ENCODE data around the gene PHAF1.
"Not testable (repeated sequence)": the region's sequence is repeated elsewhere in the genome, so short reads cannot be mapped to it uniquely, and the experiment has no call there.

Gene PHAF1

DNA sequence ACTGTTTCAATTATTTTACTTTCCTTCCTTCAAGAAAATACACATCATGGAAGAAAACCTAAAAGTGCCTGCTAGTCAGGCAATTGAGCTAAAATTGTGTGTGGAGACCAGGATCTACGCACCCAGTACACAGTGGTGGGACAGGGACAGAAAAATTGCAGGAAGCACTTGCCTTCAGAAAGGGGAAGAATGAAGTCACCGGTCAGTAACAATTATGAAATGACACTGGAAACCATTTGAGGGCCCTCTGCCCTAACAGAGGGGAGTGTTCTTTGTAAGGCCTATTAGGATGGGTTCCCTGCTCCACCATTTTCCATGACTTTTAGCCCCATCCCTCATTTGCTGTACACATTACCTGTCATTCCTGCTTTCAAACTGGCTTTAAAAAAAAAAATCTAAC is 4.5 kb upstream of the PHAF1 start:
- DNase-seq: no peak

DNA sequence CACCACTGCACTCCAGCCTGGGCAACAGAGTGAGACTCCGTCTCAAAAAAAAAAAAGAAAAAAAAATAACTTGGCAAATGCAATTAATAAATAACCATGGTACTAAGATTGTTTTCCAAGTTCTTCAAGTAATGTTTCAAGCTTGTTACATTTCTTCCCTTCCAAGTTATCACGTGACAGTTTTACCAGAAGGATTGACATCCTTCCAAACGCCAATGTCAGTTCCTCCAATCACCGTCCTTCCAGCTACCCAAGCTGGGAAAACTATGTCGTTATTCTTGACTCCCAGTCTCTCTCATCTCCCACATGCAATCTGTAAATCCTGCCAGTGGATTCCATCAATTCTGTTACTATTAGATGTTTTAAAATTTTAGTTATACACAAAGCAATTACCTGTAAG is 3.9 kb upstream of the PHAF1 start:
- DNase-seq: no peak

DNA sequence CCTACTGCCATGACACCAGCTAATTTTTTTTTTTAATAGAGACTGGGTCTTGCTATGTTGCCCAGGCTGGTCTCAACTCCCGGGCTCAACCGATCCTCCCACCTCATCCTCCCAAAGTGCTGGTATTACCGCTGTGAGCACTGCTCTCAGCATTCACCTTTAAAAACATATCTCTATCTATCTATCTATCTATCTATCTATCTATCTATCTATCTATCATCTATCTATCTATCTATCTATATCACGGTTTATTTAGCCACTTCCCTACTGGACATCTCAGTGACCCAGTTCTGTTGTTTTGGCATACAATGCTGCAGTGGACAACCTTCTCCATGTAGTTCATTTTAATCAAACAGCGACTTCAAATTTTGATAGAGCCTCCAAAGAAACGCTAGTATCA is 1.3 kb upstream of the PHAF1 start:
- no peak for DNase-seq

DNA sequence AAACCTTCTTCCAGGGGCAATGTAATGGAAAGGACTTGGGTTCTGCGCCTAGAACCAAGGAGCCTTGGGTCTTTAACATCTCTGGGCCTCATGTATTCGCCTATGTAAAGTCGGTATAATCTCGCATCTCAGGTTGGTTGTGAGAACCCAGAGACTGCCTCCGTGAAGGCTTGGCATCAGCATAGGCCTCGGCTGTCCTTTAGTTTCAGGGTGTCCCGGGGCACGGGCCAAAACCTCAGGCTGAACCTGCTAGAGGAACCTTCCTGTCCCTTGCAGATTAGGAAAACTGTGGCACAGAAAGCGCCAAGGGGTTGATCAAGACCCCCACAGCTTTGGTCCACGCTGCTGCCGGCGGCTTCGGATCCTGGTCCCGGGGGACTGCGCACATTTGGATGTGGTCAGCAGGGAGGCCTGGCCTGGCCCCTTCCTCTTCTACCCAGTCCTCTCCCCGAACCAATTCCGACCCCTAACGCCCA is 772 bp upstream of the PHAF1 start:
- no peak for DNase-seq

DNA sequence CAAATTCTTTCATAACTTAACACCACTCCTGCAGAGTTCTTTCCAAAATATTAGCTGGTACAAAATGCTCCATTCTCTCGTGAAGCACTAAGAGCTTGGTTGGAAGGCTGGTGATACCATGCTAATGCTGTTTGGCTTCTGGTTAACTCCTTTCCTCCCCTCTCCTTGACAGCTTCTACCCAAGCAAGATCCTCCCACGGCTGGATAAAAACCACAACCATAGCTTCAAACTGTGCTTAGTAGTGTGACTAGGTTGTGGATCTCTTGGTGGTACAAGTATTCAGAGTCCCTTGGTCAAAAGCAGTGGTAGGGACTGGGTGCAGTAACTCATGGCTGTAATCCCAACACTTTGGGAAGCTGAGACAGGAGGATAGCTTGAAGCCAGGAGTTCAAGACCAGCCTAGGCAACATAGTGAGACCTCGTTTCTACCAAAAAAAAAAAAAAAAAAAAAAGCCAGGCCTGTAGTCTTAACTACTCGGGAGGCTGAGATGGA is 2.3 kb downstream of the PHAF1 start:
- DNase-seq: no peak

DNA sequence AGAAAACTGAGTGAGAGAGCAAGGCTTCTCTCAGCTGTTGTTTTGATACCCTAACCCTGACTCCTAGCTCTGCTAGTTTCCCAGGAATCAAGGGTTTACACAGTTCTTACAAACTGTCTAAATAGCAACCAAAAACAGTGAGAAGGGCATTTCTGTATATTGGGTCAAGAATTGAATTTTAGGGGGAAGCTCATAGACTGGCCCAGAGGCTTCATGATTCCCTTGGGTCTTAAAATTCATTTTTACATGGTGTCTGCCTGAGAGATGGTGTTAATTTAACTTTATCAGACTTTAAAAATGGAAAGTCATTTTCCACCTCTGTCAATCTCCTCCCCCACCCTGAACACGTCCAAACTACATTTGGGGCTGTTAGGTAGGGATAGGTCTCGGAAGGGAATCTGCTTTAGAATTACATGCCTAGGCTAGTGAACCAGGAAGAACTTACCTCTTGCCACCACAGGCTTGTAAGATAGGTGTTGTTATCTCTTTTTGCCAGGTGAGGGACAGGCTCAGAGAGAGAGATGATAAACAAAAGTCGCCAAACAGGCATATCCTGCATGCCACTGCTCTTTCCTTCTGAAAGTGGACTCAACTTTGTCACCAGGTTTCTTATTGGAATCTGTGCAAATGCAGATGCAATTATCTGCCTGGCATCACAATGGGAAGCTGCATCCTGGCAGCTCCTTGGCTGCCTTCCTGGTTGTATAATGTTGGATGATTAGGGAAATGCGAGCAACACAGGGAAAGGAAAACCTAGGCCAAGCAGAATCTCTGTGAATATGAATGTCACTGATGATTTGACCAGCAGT is 3.1 kb downstream of the PHAF1 start:
- DNase-seq: no peak

DNA sequence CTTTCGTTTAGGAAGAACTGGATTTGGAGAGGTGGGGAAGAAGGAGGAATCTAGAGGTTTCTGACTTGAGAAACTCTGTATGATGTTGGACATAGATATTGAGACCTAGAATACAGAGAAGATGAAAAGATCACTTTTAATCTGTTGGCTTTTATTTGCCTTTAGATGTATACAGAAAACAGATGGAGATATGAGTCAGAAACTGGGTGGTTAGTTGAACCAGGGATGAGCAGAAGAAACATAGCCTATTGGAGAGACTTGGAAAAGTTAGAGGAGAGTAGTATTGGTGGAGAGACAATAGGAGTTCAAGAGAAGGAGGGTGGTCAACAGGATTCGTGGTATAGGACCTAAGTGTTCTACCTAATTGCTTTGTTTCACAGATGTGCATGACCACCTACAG is 5.1 kb downstream of the PHAF1 start:
- no peak for DNase-seq

DNA sequence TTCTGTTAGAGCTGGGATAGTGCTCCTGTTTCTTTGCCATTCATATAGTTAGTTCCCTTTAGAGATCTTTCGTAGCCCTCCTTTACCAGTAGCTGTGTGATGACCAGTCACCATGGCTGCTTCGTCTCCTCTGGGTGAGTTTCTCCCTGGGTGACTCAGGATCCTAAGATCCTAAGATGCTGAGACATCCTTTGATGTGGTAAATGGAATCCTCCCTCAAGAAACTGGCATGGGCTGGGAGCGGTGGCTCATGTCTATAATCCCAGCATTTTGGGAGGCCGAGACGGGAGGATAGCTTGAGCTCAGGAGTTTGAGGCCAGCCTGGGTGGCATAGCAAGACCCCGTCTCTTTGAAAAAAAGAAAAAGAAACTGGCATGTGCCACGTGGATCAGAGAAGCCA is 5.9 kb downstream of the PHAF1 start:
- DNase-seq: no peak

DNA sequence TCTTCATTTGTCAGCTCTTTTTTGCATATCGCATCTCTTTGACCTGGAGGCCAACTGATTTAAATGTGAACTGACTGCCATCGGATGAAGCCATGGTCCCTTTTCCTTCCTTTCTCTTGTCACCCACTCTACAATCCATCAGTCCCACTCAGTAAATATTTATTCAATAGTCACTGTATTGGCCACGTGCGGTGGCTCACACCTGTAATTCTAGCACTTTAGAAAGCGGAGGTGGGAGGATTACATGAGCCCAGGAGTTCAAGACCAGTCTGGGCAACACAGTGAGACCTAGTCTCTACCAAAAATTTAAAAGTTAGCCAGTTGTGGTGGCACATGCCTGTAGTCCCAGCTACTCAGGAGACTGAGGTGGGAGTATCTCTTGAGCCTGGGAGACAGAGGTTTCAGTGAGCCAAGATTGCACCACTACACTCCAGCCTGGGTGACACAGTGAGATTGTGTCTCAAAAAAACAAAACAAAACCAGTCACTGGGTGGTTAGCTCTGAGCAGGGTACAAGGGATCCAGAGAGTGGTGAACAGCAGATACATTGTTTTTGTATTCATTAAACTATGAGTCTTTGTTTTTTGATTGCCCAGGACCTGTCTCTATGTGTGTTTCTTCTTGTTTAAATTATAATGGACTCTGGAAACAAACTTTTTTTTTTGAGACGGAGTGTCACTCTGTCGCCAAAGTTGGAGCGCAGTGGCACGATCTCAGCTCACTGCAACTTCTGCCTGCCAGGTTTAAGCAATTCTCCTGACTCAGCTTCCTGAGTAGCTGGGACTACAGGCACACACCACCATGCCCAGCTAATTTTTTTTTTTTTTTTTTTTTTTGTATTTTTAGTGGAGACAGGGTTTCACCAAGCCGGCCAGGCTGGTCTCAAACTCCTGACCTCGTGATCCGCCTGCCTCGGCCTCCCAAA is 6.9 kb downstream of the PHAF1 start:
- no peak for DNase-seq

DNA sequence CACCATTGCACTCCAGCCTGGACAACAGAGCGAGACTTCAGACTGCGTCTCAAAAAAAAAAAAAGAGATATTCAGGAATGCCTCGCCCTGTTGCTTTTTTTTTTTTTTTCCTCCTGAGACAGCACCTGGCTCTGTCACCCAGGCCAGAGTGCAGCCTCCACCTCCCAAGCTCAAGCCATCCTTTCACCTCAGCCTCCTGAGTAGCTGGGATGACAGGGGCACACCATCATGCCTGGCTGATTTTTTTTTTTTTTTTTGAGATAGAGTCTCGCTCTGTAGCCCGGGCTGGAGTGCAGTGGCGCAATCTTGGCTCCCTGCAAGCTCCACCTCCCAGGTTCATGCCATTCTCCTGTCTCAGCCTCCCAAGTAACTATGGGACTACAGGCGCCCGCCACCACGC is 8.0 kb downstream of the PHAF1 start:
- DNase-seq: no peak

DNA sequence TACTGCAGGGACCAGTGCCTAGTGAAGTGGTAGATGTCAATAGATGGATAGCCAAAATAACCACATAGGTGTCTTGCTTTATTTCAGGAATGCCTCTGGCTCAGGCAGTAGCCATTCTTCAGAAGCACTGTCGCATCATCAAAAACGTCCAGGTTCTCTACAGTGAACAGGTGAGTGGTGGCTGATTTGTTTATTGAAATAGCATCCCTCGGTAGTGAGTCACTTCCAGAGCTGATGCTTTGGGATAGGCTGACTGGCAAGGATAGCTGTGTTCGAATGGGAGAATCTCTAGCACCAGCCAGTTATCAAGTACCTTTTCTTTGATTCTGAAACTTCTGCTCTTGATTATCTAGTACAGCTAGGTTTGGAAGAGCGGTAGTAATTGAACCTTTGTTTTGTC is 10.3 kb downstream of the PHAF1 start:
- DNase-seq: no peak

DNA sequence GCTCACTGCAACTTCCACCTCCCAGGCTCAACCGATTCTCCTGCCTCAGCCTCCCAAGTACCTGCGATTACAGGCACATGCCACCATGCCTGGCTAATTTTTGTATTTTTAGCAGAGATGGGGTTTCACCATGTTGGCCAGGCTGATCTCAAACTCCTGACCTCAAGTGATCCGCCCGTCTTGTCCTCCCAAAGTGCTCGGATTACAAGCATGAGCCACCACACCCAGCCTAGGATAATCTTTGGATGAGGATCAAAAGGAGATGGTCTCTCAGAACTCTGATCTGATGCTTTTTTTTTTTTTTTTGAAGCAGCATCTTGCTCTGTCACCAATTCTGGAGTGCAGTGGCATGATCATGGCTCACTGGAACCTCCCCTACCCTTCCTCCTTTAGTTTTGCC is 13.1 kb downstream of the PHAF1 start:
- DNase-seq: not testable (repeated sequence)

DNA sequence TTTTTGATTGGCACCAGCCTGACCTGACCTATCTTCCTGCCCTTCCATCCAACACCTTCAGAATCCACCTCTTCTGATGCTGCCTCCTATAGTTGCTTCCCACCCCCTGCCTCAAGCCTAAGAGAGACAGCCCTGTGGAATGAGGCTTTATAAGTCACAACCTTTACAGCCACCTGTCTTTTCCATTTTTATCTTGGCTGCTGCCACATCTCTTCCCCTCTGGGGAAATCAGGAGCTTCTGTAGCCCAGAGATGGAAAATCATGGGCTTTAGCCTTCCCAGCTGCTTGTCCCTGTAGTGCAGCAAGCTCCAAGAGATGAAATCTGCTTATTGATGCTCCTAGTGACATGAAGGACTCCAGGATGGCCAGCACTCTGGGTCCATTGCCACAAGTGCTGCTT is 18.7 kb downstream of the PHAF1 start:
- DNase-seq: no peak

DNA sequence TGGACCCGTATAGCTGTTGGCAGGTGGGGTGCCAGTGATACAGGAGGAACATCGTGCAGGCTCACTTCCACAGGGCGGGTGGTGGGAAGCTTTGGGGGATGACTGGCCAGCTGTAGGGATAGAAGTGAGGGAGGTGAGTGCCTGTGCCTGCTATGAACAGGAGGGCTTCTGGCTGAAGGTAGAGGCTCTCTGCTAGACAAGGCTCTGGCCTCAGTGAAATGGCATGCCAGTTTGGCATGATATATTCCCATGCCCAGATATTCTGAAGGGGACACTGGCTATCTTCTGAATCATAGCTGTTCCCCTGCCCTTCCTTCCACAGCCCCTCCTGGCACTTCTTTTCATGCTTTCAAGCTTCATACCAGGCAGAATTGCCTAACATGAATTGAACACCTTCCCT is 19.1 kb downstream of the PHAF1 start:
- DNase-seq: no peak

DNA sequence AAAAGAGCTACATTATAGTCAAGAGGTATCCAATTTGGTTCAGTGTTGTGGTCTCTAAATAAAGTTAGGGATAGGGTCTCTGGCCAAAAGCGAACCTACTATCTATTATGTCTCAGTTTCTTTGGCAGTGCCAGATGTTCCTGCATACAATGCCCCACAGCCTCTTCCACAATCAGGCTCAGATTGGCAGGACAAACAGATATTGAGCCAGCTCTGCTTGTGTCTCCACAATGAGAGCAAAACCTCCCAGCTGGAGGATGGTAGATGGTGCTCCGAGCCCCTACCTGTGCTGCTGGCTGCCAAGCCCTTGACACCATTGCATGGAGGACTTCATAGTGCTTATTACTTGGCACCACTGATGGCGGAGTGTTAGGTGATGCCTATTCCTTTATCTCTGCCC is 19.7 kb downstream of the PHAF1 start:
- no peak for DNase-seq

DNA sequence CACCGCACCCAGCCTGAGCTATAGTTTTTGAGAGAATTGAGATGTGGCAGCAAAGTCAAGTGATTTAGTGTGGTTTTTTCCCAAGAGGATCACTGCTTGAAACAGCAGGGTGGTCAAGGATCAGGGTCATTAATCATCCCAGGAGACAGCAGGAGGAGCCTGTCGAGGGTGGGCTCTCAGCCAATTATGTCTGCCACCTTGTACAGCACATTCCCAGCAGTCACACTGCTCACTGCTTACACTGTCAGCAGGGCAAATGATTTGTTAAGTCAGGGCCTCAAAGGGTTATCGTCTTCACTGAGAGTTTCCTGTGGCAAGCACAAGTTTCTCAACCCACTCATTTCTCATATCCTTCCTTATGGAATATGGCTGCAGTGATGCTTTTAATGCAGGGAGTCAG is 27.9 kb downstream of the PHAF1 start:
- DNase-seq: no peak

DNA sequence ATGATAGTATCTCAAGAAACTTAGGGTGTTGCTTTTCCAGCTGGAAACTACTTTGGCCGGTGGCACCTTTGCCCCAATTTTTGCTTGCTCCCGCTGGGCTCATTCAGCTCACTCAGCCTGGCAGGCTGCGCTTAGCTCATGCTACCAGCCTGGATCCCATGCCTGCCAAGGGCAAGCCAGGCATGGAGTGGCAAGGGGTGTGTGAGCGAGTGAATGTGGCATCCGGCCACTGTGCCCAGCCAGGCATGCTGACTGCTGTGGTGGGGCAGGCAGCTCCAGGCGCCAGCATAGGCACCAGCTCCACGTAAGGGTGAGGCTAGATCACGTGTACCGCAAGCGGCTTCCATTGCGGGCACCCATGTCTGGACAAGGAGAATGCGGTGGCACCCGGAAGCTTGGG is 31.6 kb downstream of the PHAF1 start:
- no peak for DNase-seq

DNA sequence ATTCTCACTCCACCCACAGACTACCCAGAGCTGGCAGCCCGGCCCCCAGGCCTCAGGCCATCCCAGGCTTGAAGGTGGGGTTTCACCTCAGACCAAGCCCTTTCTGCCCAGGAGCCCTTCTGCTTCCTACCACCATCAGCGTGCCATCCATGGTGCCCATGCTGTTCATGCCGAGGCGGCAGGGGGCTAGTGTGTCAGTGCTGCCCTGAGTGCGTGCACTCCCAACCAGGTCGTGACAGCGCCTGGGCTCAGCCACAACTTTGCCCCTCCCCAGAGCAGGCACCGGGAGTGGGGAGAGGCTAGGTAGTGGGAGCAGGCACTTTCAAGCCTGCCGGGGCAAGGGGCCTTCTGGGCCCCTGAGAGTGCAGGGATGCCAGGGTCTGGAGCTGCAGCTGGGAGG is 32.6 kb downstream of the PHAF1 start:
- no peak for DNase-seq

DNA sequence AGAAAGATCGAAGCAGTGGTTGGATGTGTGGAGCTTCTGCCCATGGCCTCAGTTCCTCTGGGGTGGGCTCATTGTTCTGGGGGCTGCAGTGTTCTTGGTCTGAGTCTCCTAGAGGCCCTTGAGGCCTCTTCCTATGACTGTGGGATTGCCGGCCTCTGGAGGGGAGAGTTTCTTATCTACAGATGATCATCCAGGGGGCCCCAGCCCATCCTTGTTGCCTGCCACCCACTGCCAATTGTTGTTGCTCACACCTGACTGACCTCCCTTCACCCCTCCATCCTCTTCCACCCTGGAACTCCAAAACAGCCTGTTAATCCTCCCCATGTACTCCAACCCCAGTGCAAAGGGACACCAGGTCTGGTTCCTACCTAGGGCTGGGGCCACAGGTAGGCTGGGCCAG is 35.2 kb downstream of the PHAF1 start:
- no peak for DNase-seq

DNA sequence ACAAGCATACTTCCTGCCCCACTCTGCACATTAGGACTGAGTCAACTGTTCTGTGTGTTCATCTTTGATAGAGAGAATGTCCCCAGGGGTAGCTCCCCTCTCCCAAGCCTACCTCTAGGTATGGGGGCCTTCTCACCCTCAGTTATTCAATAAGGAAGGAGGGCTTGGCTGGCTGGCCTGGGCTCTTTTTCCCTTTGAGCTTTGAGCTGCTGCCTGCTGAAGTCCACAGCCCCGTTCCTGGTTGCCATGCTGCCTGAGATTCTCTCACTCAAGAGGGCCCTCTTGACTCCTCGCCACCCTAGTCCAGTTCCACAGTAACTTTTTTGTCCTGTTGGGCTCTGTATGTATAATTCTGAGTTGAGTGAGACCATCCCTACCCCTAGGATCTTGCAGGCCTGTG is 36.0 kb downstream of the PHAF1 start:
- no peak for DNase-seq

DNA sequence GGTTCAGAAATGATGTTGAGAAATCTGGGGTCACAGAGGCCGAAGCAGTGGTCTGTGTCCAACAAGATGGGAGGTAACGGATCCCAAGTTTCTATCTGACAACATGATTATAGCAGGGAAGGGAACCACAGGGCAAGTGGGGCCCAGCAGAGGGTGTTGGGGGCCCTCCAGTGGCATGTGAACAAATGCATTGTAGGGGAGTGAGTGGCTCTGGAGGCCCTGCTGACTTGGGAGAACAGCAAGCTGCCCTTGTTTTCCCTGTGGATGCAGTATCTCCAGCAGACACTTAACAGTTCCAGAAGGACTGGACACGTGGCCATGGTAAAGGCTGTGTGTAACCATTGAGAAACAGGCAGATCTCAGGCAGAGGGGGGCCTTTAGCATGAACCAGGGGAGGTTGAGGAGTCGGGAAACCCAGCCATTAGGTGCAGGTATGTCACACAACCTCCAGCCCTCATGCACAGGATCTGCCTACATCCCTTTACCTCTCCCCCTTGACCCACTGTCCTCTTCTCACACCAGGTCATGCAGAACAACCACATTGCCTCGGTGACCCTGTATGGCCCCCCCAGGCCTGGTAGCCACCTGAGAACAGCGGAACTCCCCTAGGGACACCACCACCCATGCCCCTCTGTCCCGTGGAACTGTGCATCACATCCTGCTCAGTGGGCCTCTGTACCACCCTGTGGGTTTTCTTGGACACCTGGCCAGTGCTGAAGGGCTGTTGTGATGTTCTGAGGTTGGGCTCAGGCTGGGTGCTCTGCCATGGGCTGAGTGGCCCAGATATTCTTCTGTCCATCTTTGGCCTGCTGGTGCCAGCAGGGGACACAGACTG is 37.0 kb downstream of the PHAF1 start:
- no peak for DNase-seq

DNA sequence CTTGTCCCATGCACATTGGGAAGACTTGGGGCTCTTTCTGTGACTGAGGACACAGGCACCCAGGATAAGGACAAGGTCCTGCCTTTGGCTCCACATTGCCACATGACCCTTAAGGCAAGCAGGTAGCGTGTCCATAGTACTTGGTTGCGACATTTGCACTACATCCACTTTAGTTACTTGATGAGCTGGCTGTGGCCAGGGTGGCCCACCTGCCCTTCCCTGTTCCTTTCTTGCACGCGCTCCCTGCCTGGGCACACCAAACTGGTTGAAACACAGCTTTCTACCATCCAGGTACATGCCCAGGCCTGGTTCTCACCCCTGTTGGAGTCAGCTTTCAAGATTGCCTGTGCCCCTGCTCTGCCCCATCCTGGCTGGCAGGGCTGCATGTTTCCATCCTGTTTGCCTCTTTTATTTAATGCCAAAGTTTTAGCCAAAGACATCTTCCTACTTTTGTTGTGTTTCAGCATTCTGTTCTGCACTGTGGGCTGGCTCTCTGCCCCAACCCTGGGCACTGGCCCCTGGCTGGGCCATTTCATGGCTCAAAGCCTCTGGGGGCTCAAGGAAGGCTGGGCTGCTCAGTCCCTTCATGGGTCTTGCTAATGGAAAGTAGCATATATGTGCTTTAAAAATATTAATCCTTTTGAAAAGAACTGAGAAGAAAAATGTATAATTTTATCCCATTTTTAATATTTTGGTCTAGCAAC is 37.8 kb downstream of the PHAF1 start:
- DNase-seq: no peak

Measured in NCI-H446 treated with DMSO at 0.1 percent for 48 hours (cell line).